DMS 273 (cell line): ENCODE data around the gene TMEM212.
A peak's percentile ranks its signal among the peaks of the same experiment; 100 is the strongest.
"Not testable (repeated sequence)": the region's sequence is repeated elsewhere in the genome, so short reads cannot be mapped to it uniquely, and the experiment has no call there.

ENCODE experiments used
- DNase-seq: peaks from one replicate; lab custom pipeline; 2025; ENCODE audit not compliant: unreplicated experiment; lab: John Stamatoyannopoulos, UW

Gene TMEM212

GRCh38 chr3:171812811-171813210 is 30.3 kb upstream of the TMEM212 start:
- DNase-seq: no peak

DNA sequence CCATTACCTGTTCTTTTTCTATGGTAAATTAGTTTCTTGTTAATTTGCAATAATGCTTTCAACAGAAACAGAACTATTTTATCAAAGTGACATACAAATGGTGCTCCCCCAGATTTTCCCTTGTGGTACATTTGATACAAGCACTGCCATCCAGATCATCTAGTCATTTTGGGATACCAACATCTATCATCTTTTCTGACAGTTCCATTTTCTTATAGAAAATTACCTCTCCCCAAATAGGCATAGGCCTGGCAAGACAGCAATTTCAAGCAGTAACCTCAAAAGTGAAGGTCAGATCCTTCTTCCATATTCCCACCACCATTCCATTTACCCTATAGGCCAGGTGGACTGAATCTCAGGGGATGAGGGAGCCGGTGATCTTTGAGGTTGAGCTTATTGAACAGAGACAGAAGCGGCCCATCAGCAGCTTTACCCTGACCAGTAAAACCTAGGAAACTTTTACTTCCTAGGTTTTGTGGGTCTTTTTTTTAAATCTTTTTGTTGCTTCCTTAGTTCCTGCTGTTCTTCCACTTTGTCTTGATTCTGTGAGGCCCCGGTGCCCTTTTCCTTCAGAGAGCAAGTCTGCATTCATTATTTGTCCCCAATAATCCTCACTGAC is 29.8 kb upstream of the TMEM212 start:
- no peak for DNase-seq

- no peak for DNase-seq
These were observed 29.2 kb upstream of the TMEM212 start for GRCh38 chr3:171813897-171814460.

- DNase-seq: not testable (repeated sequence)
These were observed 28.5 kb upstream of the TMEM212 start for GRCh38 chr3:171814662-171815061.

- DNase-seq: no peak
These were observed 27.1 kb upstream of the TMEM212 start for GRCh38 chr3:171815973-171816595.

DNA sequence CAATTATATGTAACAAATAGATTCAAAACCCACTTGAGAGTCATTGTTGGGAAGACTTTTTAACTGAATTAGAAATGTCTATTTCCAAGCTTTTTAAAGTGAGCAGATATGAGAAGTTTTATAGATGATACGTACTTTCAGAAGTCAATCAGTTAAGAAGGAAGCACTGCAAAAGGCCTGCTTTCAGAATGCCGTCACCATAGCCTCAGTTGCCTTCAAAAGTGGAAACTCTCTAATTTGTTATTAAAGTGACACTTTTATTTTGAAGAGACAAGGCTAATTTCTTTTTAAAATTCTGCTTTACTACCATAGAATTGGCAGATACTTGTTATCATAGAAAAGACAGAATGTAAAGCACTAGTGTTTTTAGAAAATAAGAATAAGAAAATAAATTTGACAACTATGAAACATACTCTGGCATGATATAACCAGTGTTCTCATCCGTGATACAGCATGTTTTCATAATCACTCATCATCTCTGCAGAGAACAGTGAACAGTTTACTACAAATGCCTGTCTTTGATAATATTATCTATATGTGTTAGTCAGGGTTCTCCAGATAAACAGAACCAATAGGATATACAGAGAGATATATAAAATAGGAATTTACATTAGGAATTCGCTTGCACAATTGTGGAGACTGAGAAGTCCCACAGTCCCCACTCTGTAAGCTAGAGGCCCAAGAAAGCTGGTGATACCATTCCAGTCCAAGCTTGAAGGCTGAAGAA is 25.9 kb upstream of the TMEM212 start:
- DNase-seq: no peak

DNA sequence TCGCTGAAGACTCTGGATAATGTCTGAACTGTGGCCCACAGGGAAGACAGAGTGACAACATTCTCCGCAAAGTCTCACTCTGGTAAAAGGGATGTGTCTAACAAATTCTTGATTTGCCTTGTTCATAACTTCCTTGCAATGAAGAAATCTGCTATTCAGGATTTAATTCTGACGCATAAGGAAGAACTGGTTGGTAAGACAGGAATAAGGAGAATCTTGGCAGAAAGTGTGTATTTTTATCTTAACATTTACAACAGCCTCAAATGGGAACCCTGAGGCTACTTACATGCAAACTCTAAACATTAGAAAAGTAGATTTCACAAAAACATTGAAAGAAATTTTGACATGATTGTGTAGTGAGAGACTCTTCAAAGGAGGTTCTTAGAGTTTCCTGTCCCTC is 22.1 kb upstream of the TMEM212 start:
- DNase-seq: no peak

- no peak for DNase-seq
These were observed 21.3 kb upstream of the TMEM212 start for GRCh38 chr3:171821778-171822358.

GRCh38 chr3:171822431-171823106 is 20.6 kb upstream of the TMEM212 start:
- no peak for DNase-seq

DNA sequence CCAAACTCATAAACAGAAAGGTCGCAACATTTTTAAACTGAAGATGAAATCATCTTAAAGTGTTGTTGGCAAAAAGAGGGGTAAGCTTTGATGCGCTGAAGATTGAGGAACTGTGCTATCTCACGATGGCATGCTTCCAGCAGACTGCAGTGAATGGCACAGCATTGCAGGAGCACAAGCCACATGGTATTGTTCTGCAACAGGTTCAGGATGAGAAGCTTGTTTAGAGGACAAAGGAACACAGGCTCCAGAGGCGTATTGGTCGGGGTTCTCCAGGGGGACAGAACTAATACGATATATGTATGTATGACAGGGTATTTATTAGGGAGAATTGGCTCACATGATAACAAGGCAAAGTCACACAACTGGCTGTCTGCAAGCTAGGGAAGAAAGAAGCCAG is 19.0 kb upstream of the TMEM212 start:
- no peak for DNase-seq

- DNase-seq: no peak
These were observed 18.3 kb upstream of the TMEM212 start for GRCh38 chr3:171824824-171825221.

- no peak for DNase-seq
These were observed 17.8 kb upstream of the TMEM212 start for GRCh38 chr3:171825222-171825828.

DNA sequence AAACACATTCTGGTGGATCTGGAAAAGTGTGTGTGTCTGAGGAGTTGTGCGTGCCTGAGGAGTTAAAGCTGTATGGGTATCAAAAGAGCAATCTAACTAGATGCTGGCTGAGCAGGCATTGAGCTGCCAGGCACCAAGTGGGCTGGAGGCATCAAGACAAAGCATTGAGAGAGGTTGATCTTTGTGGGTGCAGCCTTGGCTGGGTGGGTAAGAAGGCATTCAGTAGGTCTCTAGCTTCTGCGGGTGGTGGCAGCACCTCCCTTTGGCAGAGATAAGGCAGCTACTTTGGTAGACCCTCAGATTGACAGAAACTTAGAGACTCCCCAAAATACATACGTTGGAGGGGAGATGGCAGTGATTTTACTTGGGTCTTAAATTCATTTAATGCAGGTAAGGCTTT is 15.8 kb upstream of the TMEM212 start:
- no peak for DNase-seq

GRCh38 chr3:171827836-171828458 is 15.2 kb upstream of the TMEM212 start:
- DNase-seq: no peak

DNA sequence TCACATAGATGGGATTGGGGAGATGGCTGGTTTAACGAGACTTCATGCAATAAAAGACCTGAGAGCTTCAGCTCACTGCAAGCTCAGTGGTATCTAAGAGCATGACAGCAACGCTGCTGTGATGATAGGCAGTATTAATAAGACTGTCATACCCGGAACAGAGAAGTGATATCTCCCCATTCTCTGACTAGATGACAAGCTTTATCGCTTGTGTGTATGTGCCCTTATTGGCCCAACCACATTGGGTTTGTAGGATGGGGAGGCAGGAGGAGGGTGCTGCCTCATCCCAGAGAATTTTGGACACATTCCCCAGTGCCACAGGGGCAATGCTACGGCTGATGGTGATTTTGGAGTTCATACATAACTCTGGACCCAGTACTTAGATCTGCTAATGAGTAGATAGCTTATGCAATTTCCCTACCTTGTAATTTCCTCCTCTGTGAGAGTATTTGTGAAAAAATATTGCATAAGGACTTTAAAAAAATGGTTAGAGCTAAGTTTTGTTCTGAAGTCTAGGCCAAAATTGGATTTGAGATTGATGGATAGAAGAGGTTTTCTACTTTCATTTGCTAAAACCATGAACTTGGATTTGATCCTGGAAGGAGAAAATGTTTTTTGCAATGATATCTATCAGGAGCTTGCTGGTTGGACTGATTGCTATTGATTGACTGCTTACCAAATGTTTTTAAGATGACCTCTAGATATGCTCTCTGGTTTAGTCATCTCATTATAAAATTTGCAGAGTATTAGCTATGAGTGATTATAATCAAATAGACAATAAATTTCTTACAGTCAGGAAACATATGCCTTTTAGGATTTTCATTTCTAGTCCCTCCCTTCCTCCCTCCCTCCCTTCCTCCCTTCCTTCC is 14.0 kb upstream of the TMEM212 start:
- DNase-seq: no peak

DNA sequence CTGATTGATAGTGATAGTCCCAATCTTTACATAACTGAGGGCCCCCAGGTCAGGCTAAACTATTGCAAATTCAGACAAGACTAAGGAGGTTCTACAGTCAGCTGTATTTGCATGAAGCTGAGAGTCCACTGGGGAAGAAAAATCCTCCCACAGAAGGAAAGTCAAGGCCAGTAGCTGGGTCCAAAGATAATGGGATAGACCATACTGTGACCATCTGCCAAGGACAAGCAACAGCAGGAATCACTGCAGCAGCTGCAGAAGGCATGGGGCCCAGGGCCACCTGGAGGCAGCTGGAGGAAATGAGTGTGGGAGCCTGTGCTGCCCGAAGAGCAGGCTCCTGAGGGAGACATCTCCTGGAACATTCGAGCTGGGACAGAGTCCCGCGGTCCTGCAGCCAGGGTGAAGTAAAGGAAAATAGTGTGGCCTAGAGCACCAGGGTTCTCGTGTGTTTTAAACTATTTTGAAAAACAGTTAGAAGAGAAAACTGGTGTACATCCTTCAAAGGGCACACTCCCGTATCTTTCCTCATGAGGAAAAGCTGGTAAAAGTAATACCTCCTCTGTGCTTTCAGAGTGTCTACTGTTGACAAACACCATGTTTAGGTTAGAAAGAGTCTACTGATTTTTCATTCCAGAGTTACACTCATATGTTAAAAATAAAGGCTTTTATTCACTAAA is 13.2 kb upstream of the TMEM212 start:
- DNase-seq: peak; percentile 96

- no peak for DNase-seq
These were observed 12.7 kb upstream of the TMEM212 start for GRCh38 chr3:171830518-171830875.

DNA sequence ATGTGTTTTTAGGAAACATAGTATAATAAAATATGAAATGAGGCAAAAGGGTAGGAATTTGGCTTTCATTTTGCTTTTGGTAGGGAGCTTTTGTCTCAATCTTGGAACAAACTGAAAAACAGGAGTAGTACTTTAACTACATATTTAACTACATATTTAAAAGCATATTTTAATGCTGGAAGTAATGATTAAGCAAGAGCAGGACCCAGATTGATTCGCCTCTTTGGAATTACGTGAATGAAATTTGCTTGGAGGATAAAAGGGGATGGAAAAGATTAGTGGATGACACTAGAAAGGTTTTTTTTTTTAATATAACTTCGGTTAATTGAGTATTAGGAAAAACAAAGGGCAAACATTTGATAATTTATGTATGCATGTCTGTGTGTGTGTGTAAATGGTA is 11.2 kb upstream of the TMEM212 start:
- DNase-seq: no peak

DNA sequence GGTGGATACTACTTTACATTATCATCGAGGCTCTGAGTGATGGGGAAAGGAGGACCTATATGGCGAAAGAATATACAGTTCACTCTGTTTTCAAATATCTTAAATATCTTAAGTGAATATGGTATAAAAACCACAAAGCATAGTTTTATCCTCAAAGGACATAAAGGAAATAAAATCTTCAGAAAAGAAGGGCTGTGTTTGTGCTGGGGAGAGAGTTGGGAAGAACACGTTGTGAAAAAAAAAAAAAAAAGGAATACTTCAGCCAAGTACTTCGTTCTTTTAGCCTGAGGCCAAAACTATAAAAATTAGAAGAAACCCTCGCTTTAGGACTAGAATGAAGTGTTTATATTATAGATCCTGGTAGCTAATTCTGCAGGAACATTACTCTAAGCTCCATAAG is 10.2 kb upstream of the TMEM212 start:
- DNase-seq: no peak
